GM23338 (cell line): Measurements from ENCODE around the gene FHL2.

Source experiments
- CREB1 ChIP-seq: fragments of 250-450 bp; sonication (Bioruptor Pico); IDR thresholded peaks from 2 replicates; pipeline ENCODE4 v1.5.0; 2020; ENCODE audit warnings: low read depth, mild to moderate bottlenecking, moderate library complexity
- CTCF ChIP-seq, 2 experiments: fragments of 200-600 bp in 1 of 2; sonication (generic) in 1 of 2; conservative IDR thresholded peaks; 2 replicates each; pipeline versions ENCODE4 v1.5.1 to v1.6.1; 2016 to 2017; ENCODE audit warnings: antibody characterized with exemption in 2 of 2, low read depth in 2 of 2, mild to moderate bottlenecking in 2 of 2, moderate library complexity in 1 of 2
- ETS1 ChIP-seq: IDR thresholded peaks from 2 replicates; pipeline ENCODE4 v1.6.1; 2016; ENCODE audit warnings: antibody characterized with exemption
- EZH2 ChIP-seq: fragments of 200-600 bp; sonication (generic); IDR thresholded peaks from one replicate; pipeline ENCODE4 v1.8.0; 2017; ENCODE audit warnings: antibody characterized with exemption, mild to moderate bottlenecking, low read depth; ENCODE audit not compliant: unreplicated experiment
- EZH2phosphoT487 ChIP-seq: fragments of 200-600 bp; sonication (generic); IDR thresholded peaks from one replicate; pipeline ENCODE4 v1.8.1; 2018; ENCODE audit warnings: antibody characterized with exemption; ENCODE audit not compliant: unreplicated experiment
- JUNB ChIP-seq: IDR thresholded peaks from one replicate; pipeline ENCODE4 v1.6.1; 2016; ENCODE audit warnings: antibody characterized with exemption; ENCODE audit not compliant: unreplicated experiment
- NANOG ChIP-seq: IDR thresholded peaks from 2 replicates; pipeline ENCODE4 v1.6.1; 2016; ENCODE audit warnings: antibody characterized with exemption, borderline replicate concordance
- POLR2AphosphoS5 ChIP-seq: IDR thresholded peaks from 2 replicates; pipeline ENCODE4 v1.6.1; 2016; ENCODE audit warnings: antibody characterized with exemption, low read depth
- REST ChIP-seq: IDR thresholded peaks from one replicate; pipeline ENCODE4 v1.6.1; 2018; ENCODE audit warnings: antibody characterized with exemption; ENCODE audit not compliant: unreplicated experiment
- STAT1 ChIP-seq: IDR thresholded peaks from one replicate; pipeline ENCODE4 v1.6.1; 2016; ENCODE audit warnings: antibody characterized with exemption; ENCODE audit not compliant: unreplicated experiment
- ZNF331 ChIP-seq: fragments of 250-450 bp; sonication (Bioruptor Pico); IDR thresholded peaks from 2 replicates; pipeline ENCODE4 v1.5.0; 2020; ENCODE audit warnings: low read depth, mild to moderate bottlenecking, moderate library complexity
- ZNF462 ChIP-seq: fragments of 250-450 bp; sonication (Bioruptor Pico); IDR thresholded peaks from 2 replicates; pipeline ENCODE4 v1.5.0; 2020; ENCODE audit warnings: mild to moderate bottlenecking, moderate library complexity

GRCh38 chr2:105329561-105330495 is 69.0 kb downstream of the FHL2 start, which contains the start of gene TGFBRAP1:
- peak; percentile 40; the same call in 1 of the 2 replicates for TF ChIP-seq POLR2AphosphoS5
- TF ChIP-seq CTCF (conservative IDR thresholded peaks at IDR 0.05; ENCODE audit: low read depth in 2 of 2), result no peak
- TF ChIP-seq EZH2, result peak; percentile 21
- no peak for TF ChIP-seq REST
- no peak for TF ChIP-seq EZH2phosphoT487
- TF ChIP-seq JUNB, result no peak
- TF ChIP-seq CREB1 (CRISPR knock-in tag), result no peak
- no peak for TF ChIP-seq ETS1
- TF ChIP-seq ZNF331 (CRISPR knock-in tag), result no peak
- TF ChIP-seq STAT1, result no peak
- no peak for TF ChIP-seq NANOG
- no peak for TF ChIP-seq ZNF462 (CRISPR knock-in tag)
